ENCODE data around the gene OTOGL. TPM values are rescaled to one million over a fixed set of nuclear protein-coding genes. Genes with fewer than 3 reads are reported as not detected.

The OTOGL gene
- total and polyA plus RNA-seq, 9 donors, result 0.05 to 0.26 (median 0.12) TPM; not detected in 2

DNA sequence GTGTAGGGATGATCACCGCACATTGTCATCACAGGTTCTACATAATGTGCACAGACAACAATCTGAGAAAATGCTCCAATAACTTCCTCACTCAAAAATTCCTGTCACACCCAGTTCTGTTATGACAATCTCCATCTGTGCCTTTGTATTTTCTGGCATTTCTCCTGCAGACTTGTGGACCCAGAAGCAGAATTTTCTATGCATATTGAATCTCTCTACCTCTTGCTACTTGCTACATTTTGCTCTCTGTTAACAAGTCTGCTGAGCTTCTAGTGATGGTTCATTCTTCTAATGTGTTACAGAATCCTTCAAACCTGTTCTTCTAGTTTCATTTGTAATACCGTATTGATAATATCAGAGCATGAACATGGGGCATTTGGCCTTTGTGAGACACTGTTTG, 216.9 kb downstream of the OTOGL start:
- Histone ChIP-seq H3K27me3 (no peaks in the 10 kb centered on the region), H3K27ac (no peak overlapping the region), H3K9me3 (no peaks in the 10 kb centered on the region), H3K4me3 (no peak overlapping the region), H3K36me3 (no peaks in the 10 kb centered on the region), H3K4me1 (ENCODE audit: insufficient read depth) (no peaks in the 10 kb centered on the region)
- no peak for DNase-seq
- intact Hi-C loops (cut with DNase I), result no loop called here
- 81 to 87% (median 81%) methylated on average over 2 of the region's 2 CpGs for WGBS, 3 donors
- TF ChIP-seq POLR2A (IDR thresholded peaks at IDR 0.05) (no peak), EP300 (IDR thresholded peaks at IDR 0.05) (no peak)
- TF ChIP-seq, protein P1, sequence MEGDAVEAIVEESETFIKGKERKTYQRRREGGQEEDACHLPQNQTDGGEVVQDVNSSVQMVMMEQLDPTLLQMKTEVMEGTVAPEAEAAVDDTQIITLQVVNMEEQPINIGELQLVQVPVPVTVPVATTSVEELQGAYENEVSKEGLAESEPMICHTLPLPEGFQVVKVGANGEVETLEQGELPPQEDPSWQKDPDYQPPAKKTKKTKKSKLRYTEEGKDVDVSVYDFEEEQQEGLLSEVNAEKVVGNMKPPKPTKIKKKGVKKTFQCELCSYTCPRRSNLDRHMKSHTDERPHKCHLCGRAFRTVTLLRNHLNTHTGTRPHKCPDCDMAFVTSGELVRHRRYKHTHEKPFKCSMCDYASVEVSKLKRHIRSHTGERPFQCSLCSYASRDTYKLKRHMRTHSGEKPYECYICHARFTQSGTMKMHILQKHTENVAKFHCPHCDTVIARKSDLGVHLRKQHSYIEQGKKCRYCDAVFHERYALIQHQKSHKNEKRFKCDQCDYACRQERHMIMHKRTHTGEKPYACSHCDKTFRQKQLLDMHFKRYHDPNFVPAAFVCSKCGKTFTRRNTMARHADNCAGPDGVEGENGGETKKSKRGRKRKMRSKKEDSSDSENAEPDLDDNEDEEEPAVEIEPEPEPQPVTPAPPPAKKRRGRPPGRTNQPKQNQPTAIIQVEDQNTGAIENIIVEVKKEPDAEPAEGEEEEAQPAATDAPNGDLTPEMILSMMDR (IDR thresholded peaks at IDR 0.05), result no peak

DNA sequence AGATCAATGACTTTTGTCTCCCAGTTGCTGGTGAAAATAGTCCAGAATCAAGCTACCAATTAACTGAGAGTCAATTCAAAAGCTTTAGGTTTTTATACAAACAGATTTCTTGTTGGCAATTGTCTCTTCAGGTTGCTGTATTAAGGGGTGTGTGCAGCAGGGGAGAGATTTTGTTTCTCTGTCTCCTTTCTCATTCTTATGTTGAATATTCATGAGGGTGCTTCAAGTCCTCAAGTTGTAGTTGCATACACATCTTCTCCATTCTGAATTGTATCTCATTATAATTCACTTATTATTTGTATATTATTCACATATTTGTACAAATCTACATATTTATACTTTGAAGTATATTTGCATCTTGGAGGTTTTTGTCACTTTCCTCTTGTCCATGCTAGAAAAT, 218.0 kb downstream of the OTOGL start:
- H3K36me3 ChIP-seq, result no peaks in the 10 kb centered on the region
- H3K9me3 ChIP-seq, result no peaks in the 10 kb centered on the region
- no peaks in the 10 kb centered on the region for H3K4me1 ChIP-seq (ENCODE audit: insufficient read depth)
- intact Hi-C loops (cut with DNase I), result no loop called here
- TF ChIP-seq EP300 (IDR thresholded peaks at IDR 0.05) (no peak), POLR2A (IDR thresholded peaks at IDR 0.05) (no peak)
- TF ChIP-seq, protein P1 (IDR thresholded peaks at IDR 0.05), result no peak
- no peak overlapping the region for H3K4me3 ChIP-seq
- no peaks in the 10 kb centered on the region for H3K27me3 ChIP-seq
- no peak for DNase-seq
- H3K27ac ChIP-seq, result no peak overlapping the region

DNA sequence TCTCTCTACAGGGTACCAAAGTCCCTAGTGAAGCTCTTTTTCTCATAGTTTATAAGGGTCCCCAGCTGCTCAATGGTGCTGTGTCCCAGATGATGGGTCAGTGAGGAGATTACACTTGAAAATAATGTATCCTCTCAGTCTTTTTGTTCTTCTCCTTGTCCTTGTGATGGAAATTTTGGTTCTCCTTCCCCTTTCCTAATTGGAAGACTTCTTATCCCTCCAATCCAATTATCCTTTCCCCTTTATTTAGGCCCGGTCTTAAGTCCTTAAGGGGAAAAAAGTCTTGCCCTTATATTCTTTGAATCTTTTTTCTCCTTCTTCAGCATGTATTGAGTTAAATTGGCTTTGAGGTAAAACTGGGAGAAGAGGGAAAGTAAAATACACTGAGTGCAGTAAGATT, 218.6 kb downstream of the OTOGL start:
- no peak overlapping the region for H3K4me3 ChIP-seq
- no peak for DNase-seq
- intact Hi-C loops (cut with DNase I), result no loop called here
- H3K27ac ChIP-seq, result no peak overlapping the region
- 0% methylated on average over 1 of the region's 1 CpG for WGBS, 3 donors
- H3K27me3 ChIP-seq, result no peaks in the 10 kb centered on the region
- no peaks in the 10 kb centered on the region for H3K9me3 ChIP-seq
- H3K4me1 ChIP-seq (ENCODE audit: insufficient read depth), result no peaks in the 10 kb centered on the region
- no peaks in the 10 kb centered on the region for H3K36me3 ChIP-seq
- TF ChIP-seq, protein P1 (IDR thresholded peaks at IDR 0.05), result no peak

DNA sequence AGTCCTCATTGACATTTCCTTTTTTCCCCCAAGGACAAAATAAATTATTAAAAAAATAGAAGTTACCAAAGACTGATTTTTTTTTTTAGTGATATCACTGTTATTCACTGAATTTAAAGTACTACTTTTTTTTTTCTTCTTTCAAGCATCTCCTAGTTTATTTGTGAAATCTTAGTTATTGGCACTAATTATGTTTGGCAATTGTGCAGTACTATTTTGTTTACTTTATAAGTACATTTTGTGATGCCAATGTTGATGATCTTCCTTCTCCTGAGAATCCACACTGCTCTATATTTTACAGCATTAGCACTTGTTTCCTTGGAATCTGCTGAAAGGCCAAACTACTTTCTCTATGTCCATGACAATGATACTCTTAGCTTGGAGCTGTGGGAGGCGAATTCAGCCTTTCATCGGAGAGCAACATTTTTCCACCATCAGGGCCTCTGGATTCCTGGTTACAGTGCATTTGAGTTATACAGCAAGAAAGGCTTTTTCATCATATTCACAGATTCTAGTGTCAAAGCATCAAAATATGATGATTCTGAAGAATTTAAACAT, 220.9 kb downstream of the OTOGL start:
- no peak for DNase-seq
- no peaks in the 10 kb centered on the region for H3K4me1 ChIP-seq (ENCODE audit: insufficient read depth)
- H3K27ac ChIP-seq, result no peak overlapping the region
- no peaks in the 10 kb centered on the region for H3K9me3 ChIP-seq
- no peaks in the 10 kb centered on the region for H3K27me3 ChIP-seq
- no peaks in the 10 kb centered on the region for H3K36me3 ChIP-seq
- H3K4me3 ChIP-seq, result no peak overlapping the region
- 55 to 62% (median 59%) methylated on average over 2 of the region's 2 CpGs for WGBS, 3 donors
- intact Hi-C loops (cut with DNase I), result no loop called here
- TF ChIP-seq, protein P1 (IDR thresholded peaks at IDR 0.05), result no peak
- TF ChIP-seq POLR2A (IDR thresholded peaks at IDR 0.05) (no peak), EP300 (IDR thresholded peaks at IDR 0.05) (no peak)

Measured in ovary (tissue), 9 donors.